ENCODE results near the gene COL13A1.

Gene COL13A1

DNA sequence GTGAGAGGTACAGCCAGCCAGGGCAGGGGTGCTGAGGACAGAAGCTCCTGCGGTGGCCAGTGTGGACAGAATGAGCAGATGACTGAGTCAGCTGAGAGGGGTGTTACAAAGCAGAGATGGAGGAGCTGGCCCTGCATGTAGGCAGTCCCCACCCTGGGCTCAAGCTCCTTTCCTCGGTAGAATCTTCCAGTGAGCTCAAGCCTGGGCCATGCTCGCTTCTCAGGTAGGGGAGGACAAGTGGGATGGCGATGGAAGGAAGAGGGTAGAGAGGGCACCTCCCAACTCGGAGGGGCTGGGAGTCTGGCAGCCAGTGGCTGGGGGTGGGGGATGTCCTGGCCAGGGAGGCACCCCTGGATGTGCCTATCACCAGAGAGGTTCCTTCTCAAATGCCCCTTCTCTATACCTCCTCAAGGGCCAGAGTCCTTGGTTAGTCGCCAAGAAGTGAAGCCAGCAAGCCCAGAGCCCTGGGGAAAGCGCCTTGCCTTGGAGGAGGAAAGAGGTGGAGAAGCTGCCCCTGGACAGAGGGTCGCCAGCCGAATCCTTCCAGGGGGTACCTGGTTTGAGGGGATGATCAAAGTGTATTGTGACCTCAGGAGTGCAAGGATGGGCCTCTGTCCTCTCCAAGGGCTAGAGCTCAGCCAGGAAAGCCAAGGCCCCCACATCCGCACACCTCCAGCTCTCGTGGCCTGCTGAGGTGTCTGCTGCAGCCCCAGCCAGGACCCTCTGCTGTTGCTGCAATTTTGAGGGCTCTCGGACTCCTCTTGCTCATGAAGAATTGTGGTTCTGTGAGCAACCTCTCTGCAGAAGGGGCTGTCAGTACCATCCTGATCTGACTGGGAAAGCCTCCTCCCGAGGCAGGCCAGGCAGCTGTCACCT lies 162.4 kb downstream of the COL13A1 start:
- DNase-seq (ENCODE audit: low read depth in 2 of 2) = no peak

DNA sequence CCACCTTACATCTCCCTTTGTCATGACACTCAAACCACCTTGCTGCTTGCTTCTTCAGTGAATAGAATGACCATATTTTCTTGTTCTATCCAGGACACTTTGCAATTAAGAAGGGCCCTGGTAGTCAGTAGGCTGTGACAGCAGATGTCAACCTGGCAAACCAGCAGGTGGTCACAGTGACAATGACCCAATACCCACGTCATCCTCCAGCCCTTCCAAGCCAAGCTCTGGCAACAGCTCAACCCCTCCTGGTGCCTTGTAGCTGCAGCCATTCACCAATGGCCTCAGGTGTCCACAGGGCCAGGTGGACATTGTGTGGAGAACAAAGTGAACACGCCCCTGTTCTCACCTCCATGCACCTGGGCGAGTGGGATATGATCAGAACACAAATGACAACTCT lies 163.4 kb downstream of the COL13A1 start:
- no peak for DNase-seq (ENCODE audit: low read depth in 2 of 2)

DNA sequence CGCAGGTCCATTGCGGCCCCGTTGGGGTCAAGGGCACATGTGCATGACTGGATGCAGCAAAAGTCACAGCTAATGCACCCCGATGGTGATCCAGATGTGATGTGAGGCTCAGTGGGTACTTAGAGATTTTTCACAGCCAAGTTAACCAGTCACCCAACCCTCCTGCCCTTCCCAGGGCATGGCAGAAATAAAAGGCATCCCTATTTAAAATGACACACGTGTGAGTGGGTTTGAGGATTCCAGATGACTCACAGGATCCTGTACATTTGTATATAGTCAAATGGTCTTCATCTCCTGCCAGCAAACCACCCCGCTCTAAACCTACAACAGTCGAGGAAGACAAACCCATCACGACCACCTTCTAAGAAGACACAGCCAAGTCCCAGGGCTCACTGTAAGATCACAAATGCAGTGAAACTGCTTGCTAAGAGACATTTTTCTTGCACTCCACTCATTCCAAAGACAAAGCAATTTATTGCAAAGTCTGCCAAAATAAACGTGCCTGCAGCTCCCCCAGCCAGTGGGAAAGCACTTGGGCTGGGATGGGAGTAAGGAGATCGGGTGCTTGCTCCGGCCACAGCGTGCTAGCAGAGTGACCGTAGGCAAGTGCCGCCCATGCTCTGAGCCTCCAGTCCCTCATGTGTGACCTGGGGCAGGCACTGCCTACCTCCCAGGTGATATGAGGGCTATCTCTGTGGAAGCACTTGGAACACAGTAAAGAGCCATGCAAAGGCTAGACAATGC lies 164.4 kb downstream of the COL13A1 start:
- no peak for DNase-seq (ENCODE audit: low read depth in 2 of 2)

DNA sequence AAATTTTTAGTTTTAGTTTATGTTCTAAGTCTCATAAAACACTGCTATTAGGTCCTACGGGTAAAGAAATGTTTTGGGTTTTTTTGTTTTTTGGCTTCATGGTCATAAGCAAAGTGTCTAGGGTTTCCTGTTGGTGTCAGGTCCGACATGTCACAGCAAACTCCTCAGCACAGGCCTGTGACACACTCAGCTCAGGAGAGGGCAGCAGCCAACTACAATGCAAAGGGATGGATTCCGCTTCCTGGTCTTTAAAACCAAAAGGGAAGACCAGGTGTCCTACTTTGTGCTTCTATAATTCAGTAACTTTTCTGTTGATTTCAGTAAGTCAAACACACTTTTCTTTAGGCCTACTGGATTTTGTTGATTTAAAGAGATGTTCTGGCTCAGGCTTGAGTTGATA lies 167.1 kb downstream of the COL13A1 start:
- DNase-seq (ENCODE audit: low read depth in 2 of 2) = no peak

DNA sequence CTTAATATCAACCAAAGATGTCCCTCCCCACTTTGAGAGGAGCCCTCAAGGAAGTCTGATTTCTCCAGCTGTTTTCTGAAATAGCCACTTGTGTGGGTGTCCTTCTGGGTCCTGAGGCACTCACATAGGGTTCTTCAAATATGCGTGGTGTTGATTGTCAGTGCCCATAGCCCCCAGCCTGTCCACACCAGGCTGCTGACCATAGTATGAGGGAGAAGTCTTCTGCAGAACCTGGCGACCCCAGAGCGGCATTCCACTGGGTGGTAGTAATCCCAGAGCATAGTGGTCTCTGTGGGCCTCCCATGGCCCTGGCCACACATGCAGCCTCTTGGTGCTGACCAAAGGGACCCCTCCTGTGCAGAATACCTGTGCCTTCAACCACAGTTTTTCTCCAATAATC lies 168.3 kb downstream of the COL13A1 start:
- no peak for DNase-seq (ENCODE audit: low read depth in 2 of 2)

DNA sequence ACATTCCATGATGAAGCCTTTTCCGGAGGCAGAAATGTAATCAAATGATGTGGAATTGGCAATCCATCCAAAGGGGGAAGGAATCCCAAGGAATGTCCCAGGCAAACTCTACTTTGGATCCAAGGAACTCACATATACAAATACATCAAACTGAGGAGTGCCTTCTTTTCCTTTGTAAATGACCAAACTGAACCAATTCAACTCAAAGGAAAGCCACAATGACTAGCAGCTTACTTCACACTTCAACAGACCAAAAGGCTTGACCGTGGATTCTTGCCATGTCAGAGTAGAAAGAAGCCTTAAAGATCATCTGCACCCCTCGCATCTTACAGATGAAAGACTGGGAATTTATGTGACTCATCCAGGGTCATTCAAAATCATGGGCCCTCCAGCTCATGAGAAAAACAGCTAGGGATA lies 171.3 kb downstream of the COL13A1 start:
- DNase-seq (ENCODE audit: low read depth in 2 of 2) = no peak

DNA sequence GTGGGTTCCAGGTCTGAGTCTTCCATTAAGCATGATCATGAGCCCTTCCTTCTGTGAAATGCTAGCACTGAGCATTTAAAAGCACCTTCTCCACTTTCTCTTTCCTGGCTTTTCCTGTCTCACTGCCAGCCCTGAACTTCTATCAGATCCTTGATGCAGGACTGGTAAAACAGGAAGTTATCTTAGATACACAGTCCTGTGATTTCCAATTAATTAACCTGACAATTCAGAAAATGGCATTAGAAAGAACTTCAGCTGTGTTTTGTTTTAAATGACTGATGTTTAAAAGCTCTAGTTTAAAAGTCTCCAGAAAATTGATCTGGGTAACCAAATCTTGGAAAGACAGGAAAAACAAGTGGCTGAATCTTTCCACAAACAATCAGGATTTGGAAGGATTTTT lies 172.0 kb downstream of the COL13A1 start:
- no peak for DNase-seq (ENCODE audit: low read depth in 2 of 2)

DNA sequence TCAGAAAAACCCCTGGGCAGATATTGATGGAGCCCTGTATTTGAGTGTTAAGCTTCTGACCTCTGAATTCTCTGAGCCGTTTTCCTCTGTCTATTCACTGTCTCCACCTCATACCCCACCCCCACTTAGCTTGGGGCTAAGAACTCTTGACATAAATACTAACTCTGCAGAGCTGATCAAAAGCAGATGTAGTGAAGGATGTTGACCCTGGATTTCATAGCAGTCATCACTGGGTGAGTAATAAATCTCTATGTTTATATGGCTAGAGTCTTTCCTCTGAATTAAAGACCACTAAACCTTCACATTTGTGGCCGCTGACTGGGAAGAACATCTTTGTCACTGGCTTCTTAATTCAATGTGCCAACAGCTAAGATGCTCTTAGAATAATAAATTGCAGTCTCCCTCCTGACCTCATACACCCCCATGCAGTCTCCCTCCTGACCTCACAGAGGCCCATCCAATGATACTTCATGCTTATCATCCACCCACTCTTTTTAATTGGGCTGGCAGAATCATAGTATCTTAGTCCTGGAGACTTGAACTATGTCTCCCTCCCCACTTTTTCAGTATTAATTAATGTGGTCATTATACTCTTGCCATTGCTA lies 172.9 kb downstream of the COL13A1 start:
- peak; percentile 57 to 65 for DNase-seq (ENCODE audit: low read depth in 2 of 2)

DNA sequence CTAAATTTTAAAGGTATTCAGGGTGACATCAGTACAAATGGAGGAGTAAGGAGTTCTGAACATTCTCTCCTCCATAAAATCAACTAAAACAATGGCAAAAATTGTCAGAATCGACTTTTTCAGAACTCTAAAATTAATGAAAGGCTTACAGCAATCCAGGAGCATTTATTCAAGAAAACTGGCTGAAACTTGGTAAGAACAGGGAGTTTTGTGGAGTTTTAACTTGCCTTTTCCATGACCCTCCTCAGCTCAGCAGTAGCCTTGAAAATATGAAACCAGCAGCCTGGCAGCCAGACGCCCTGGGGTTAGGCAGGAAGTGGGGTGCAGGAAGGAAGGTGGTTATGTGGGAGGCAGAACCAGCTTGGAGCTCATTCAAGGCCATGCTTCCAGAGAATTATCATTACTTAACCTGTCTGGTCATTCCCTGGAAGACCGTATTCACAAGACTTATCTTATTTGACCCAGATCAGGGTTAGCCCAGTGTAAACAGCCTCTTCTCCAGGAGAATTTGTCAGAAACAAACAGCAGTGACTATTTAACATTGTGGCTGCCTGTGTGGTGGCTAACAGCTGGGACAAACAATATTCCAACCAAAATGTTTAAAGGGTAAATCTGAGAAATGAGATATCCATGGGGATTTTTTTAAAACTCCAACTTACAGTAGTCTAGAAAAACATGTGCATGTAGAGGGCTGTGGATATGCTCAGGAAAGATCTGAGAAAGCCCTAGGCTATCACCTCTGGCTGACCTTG lies 175.3 kb downstream of the COL13A1 start:
- no peak for DNase-seq (ENCODE audit: low read depth in 2 of 2)

DNA sequence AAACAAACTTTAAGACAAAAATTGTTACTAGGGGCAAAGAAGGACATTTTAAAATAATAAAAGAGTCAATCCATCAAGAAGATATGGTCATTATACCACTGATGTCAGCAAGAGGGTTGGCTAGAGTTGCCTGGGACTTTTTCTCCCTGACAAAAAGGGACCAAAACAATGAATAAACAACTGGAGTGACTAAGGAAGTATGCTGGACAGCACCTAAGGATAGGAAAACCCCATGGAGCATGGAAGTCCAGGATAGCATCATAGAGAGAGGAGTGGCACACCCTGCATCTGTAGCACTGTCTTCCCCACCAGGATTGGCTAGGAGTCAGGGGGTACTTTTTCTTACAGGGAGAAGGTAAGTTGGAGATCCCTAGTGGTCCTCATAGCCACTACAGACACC lies 177.5 kb downstream of the COL13A1 start:
- no peak for DNase-seq (ENCODE audit: low read depth in 2 of 2)

DNA sequence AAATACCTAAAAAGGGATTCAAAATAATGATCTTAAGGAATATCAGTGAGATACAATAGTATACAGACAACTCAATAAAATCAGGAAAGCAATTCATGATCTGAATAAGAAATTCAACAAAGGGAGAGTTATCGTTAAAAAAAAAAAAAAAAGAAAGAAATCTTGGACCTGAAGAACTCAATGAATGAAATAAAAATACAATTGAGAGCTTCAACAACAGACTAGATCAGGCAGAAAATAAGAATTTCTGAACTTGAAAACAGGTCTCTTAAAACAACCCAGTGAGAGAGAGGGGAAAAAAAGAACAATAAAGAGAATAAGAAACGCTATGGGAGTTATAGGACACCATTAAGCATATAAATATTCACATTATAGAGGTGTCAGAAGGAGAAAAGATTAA lies 179.0 kb downstream of the COL13A1 start:
- no peak for DNase-seq (ENCODE audit: low read depth in 2 of 2)

DNA sequence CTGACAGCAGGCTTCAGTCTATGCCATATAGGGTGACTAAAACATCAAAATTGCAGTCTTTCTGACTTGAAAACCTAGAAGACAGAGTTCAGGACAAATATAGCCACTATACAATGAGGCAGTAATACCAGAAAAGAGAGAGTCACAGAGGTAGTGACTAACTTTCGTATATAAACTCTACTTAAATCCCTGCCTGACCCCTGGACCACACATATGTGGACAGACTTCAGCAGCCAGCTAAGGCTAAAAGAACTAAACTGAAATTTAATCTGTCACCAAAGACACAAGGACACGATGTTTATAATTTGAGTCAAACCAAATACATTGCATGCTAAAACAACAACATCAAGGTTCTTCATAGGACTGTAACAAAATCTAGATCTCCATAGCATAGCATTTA lies 186.4 kb downstream of the COL13A1 start:
- no peak for DNase-seq (ENCODE audit: low read depth in 2 of 2)

DNA sequence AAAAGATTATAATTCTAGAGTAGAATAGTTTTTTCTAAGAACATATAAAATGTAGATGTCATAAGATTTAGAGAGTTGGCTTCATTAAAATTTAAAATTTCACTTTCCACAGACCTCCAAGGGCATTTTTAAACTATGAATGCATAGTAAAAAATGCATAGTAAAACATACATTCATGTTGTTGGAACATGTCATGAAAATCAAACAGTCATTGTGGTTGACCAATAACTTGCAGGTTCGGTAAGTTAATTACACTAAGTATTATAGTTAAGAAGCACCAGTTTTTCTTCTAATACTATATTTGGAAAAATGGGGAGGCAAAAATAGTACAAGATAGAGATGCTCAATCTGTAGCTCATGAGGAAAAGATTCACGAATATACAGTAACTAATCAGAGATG lies 189.4 kb downstream of the COL13A1 start:
- no peak for DNase-seq (ENCODE audit: low read depth in 2 of 2)

DNA sequence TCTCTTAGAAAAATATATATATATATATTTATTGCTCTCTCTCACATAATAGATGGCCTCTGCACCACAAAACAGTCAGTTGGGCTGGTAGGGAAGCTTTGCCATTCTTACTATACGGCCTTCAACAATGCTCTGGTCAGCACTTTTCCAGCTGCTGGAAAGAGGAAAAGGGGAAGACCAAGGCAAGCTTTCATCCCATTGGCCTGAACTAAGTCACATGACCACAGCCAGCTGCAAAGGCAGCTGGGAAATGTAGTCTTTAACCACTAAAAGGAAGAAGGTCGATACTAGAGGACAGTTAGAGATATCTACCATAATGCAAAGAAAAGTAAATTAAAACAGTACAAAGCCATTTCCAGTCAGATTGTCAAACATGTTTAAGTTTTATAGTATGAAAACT lies 192.6 kb downstream of the COL13A1 start:
- no peak for DNase-seq (ENCODE audit: low read depth in 2 of 2)

DNA sequence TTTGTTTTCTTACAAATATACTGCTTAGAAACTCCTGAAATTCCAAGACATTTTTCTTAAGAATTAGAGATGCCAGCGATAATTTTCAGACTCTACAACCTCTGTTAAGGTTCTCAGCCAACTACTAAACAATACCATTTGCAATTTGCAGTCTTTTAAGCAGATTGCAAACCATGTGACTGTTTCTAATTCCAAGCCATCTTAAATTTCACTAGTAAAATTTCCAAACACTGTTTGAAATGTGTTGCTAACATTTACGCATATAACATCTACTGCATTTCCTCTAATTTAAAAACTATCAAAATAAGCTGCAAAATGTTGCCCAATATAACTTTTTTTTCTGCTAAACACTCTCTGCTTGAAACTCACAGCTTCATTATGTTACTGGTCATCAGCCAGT lies 194.9 kb downstream of the COL13A1 start:
- no peak for DNase-seq (ENCODE audit: low read depth in 2 of 2)

DNA sequence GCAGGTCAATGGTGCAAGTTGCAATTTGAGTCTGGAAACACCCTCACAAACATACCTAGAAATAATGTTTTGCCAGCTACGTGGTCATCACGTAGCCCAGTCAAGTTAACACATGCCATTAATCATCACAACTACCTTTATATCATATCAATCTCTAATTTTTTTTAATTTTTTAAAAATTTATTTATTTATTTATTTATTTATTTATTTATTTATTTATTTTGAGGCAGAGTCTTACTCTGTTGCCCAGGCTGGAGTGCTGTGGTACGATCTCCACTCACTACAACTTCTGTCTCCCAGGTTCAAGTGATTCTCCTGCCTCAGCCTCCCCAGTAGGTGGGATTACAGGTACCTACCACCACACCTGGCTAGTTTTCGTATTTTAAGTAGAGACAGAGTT lies 198.6 kb downstream of the COL13A1 start:
- no peak for DNase-seq (ENCODE audit: low read depth in 2 of 2)

DNA sequence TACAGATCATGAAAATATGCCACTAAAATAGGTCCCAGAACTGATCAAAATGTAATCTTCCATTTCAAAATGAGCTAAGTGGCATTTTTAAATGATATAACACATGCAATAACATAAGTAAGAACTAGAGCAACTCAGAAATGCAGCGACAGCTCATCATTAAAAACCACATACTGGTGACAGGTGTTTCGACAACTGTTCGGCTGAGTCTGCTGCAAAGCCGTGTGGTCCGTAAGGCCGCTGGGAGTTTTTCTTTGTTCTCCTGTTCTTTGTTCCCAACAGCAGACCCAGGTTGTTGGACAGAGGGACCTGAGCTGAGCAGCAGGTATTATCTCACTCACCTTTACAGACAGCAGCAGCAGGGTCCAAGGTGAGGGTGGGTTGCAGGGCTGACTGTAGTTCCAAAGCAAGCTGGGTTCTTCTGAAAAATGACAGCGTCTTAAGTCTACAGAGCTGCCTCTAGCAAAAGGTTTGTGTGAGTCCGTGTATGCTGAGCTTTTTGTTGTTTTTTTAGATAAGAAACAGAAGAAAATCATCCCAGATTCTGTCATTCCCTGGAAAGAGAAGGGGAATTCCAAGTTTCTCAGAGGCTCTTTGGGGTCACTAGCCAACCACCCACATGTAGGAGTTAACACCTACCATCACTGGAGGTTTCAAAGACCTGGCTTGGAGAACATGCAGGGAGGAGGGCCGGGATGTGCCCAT lies 205.6 kb downstream of the COL13A1 start:
- DNase-seq (ENCODE audit: low read depth in 2 of 2) = no peak
